Smooth muscle cell (in vitro differentiated cells): Measurements from ENCODE around the gene ARMC2. TPM values are rescaled to one million over a fixed set of nuclear protein-coding genes. Genes with fewer than 3 reads are reported as not detected.

Source experiments
- DNase-seq: peaks from one replicate; lab custom pipeline; 2025; ENCODE audit not compliant: unreplicated experiment; lab: John Stamatoyannopoulos, UW
- H2AFZ ChIP-seq: fragments of 200-600 bp; sonication (generic); 2 replicates; pipeline ENCODE4 v1.6.0; 2016; ENCODE audit warnings: antibody characterized with exemption, low read depth, mild to moderate bottlenecking
- H3F3A ChIP-seq: fragments of 200-600 bp; sonication (generic); 2 replicates; pipeline ENCODE4 v1.6.0; 2017; ENCODE audit warnings: antibody characterized with exemption, low read depth
- H3K27ac ChIP-seq: fragments of 200-600 bp; sonication (generic); 2 replicates; pipeline ENCODE4 v1.5.1; 2016; ENCODE audit warnings: low read depth, mild to moderate bottlenecking
- H3K27me3 ChIP-seq: fragments of 200-600 bp; sonication (generic); 2 replicates; pipeline ENCODE4 v1.6.1; 2016; ENCODE audit warnings: low read depth, mild to moderate bottlenecking
- H3K36me3 ChIP-seq: fragments of 200-600 bp; sonication (generic); 2 replicates; pipeline ENCODE4 v1.5.1; 2016; ENCODE audit warnings: low read depth
- H3K4me1 ChIP-seq: fragments of 200-600 bp; sonication (generic); 2 replicates; pipeline ENCODE4 v1.5.1; 2016; ENCODE audit warnings: low read depth
- H3K4me2 ChIP-seq: fragments of 200-600 bp; sonication (generic); 2 replicates; pipeline ENCODE4 v1.6.0; 2016; ENCODE audit warnings: mild to moderate bottlenecking
- H3K4me3 ChIP-seq: fragments of 200-600 bp; sonication (generic); 2 replicates; pipeline ENCODE4 v1.5.1; 2016; ENCODE audit warnings: mild to moderate bottlenecking
- H3K79me2 ChIP-seq: fragments of 200-600 bp; sonication (generic); 2 replicates; pipeline ENCODE4 v1.6.0; 2016; ENCODE audit warnings: low read depth, mild to moderate bottlenecking
- H3K9ac ChIP-seq: fragments of 200-600 bp; sonication (generic); 2 replicates; pipeline ENCODE4 v1.6.0; 2016; ENCODE audit warnings: low read depth
- H3K9me3 ChIP-seq: fragments of 200-600 bp; sonication (generic); replicated peaks from 2 replicates; pipeline ENCODE4 v1.5.1; 2016; ENCODE audit warnings: low read depth
- H4K20me1 ChIP-seq: fragments of 200-600 bp; sonication (generic); 2 replicates; pipeline ENCODE4 v1.6.0; 2016; ENCODE audit warnings: low read depth
- CTCF ChIP-seq: fragments of 200-600 bp; sonication (generic); IDR thresholded peaks from 2 replicates; pipeline ENCODE4 v1.5.1; 2017; ENCODE audit warnings: borderline replicate concordance, mild to moderate bottlenecking, antibody characterized with exemption; ENCODE audit not compliant: insufficient read depth, poor library complexity, severe bottlenecking
- WGBS: methylation state at CpG from one replicate; pipeline ENCODE4 v1.1.7; 2016; ENCODE audit warnings: low lambda C conversion rate; 5-methylcytosine and 5-hydroxymethylcytosine counted together
- polyA plus RNA-seq: library from polyadenylated mRNA; unstranded; fragments of >200 nt; fragmentation: Nextera tagmentation; extraction: Ambion mirVana; gene quantifications from 2 replicates; pipeline ENCODE4 v1.2.1, GENCODE V29; 2016
- total RNA-seq: library from RNA; depleted of rRNA; stranded (reverse); fragments of >200 nt; gene quantifications from 2 replicates; pipeline ENCODE4 v1.2.3, GENCODE V29; 2014

The ARMC2 gene
- total and polyA plus RNA-seq, 2 experiments from 2014 or later, result 2.0 to 2.6 TPM

GRCh38 chr6:108958900-108959770, 110.9 kb downstream of the ARMC2 start:
- WGBS, result 98% methylated on average over 10 of the region's 10 CpGs
- Histone ChIP-seq H3K27ac (no peak overlapping the region), H3K9me3 (no peaks in the 10 kb centered on the region), H3K36me3 (no peaks in the 10 kb centered on the region), H3K4me3 (no peak overlapping the region), H3K9ac (no peak overlapping the region), H3K79me2 (no peaks in the 10 kb centered on the region), H2AFZ (no peak overlapping the region), H3K27me3 (no peaks in the 10 kb centered on the region), H3K4me2 (no peak overlapping the region), H3F3A (no peaks in the 10 kb centered on the region), H4K20me1 (no peaks in the 10 kb centered on the region), H3K4me1 (no peaks in the 10 kb centered on the region)
- no peak for DNase-seq
- TF ChIP-seq CTCF, result no peak

DNA sequence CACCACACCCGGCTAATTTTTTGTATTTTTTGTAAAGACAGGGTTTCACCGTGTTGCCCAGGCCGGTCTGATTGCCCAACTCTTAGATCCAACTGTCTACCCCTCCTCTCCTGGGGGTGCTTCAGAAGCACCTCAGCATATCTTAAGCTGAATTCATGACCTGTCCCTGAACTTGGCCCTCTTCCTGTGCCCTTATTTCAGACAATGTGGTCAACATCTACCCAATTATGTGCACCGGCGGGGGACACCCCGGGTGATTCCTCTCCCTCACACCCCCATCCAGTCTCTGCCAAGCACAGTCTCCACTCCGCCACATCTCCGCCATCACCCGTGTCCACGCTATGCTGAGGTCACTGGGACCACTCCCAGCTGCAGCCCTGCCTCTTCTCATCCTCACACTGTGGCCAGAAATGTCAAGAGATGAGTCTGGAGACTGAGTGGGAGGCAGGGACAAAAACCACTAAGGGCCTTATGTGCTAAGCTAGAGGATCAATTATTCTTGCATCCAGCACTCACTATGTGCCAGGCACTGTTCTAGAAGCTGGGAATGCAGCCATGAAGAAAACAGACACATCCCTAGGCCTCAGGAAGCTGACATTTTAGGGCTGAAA, 111.9 kb downstream of the ARMC2 start:
- DNase-seq, result no peak
- no peak overlapping the region for H3K4me2 ChIP-seq
- H3K79me2 ChIP-seq, result no peaks in the 10 kb centered on the region
- no peak for TF ChIP-seq CTCF
- H3K4me3 ChIP-seq, result no peak overlapping the region
- no peaks in the 10 kb centered on the region for H4K20me1 ChIP-seq
- H3F3A ChIP-seq, result no peaks in the 10 kb centered on the region
- H3K4me1 ChIP-seq, result no peaks in the 10 kb centered on the region
- H3K27ac ChIP-seq, result no peak overlapping the region
- no peaks in the 10 kb centered on the region for H3K9me3 ChIP-seq
- no peaks in the 10 kb centered on the region for H3K27me3 ChIP-seq
- 79% methylated on average over 10 of the region's 10 CpGs for WGBS
- H3K36me3 ChIP-seq, result no peaks in the 10 kb centered on the region
- no peak overlapping the region for H2AFZ ChIP-seq
- H3K9ac ChIP-seq, result no peak overlapping the region

GRCh38 chr6:108960601-108961000, 112.4 kb downstream of the ARMC2 start:
- no peaks in the 10 kb centered on the region for H3F3A ChIP-seq
- H4K20me1 ChIP-seq, result no peaks in the 10 kb centered on the region
- no peak overlapping the region for H3K4me2 ChIP-seq
- H3K9ac ChIP-seq, result no peak overlapping the region
- no peaks in the 10 kb centered on the region for H3K79me2 ChIP-seq
- no peak for TF ChIP-seq CTCF
- 90% methylated on average over 7 of the region's 7 CpGs for WGBS
- H3K9me3 ChIP-seq, result no peaks in the 10 kb centered on the region
- DNase-seq, result no peak
- no peak overlapping the region for H3K27ac ChIP-seq
- H2AFZ ChIP-seq, result no peak overlapping the region
- H3K36me3 ChIP-seq, result no peaks in the 10 kb centered on the region
- H3K27me3 ChIP-seq, result no peaks in the 10 kb centered on the region
- no peak overlapping the region for H3K4me3 ChIP-seq
- no peaks in the 10 kb centered on the region for H3K4me1 ChIP-seq
